ENCODE measurements around the gene ZSWIM8.

Gene ZSWIM8

GRCh38 chr10:73774637-73775036, 10.8 kb upstream of the ZSWIM8 start:
- H3K4me1 ChIP-seq (ENCODE audit: control insufficient read depth, insufficient read depth, low read length, unreplicated experiment) = peaks cover 18% of the 10 kb centered on the region
- H3K27ac ChIP-seq (ENCODE audit: low read depth, low read length) = no peak overlapping the region
- H3K4me3 ChIP-seq (ENCODE audit: low read depth, low read length) = peak overlapping the region; percentile 96
- H2AFZ ChIP-seq (ENCODE audit: low read length, unreplicated experiment) = no peak overlapping the region
- peaks cover 22% of the 10 kb centered on the region for H3K36me3 ChIP-seq (ENCODE audit: insufficient read depth, low read length)
- no peaks in the 10 kb centered on the region for H3K27me3 ChIP-seq (ENCODE audit: insufficient read depth, low read length)
- H3K79me2 ChIP-seq (ENCODE audit: control insufficient read depth, insufficient read depth, low read length, unreplicated experiment) = peaks cover 51% of the 10 kb centered on the region

- H2AFZ ChIP-seq (ENCODE audit: low read length, unreplicated experiment) = no peak overlapping the region
- H3K4me1 ChIP-seq (ENCODE audit: control insufficient read depth, insufficient read depth, low read length, unreplicated experiment) = peaks cover 27% of the 10 kb centered on the region
- no peak overlapping the region for H3K4me3 ChIP-seq (ENCODE audit: low read depth, low read length)
- H3K79me2 ChIP-seq (ENCODE audit: control insufficient read depth, insufficient read depth, low read length, unreplicated experiment) = peaks cover 78% of the 10 kb centered on the region
- no peak overlapping the region for H3K27ac ChIP-seq (ENCODE audit: low read depth, low read length)
- no peaks in the 10 kb centered on the region for H3K27me3 ChIP-seq (ENCODE audit: insufficient read depth, low read length)
- H3K36me3 ChIP-seq (ENCODE audit: insufficient read depth, low read length) = peaks cover 12% of the 10 kb centered on the region; the same call in 1 of the 2 replicates
Observed at GRCh38 chr10:73779018-73779417, 6.4 kb upstream of the ZSWIM8 start.

- peaks cover 71% of the 10 kb centered on the region for H3K79me2 ChIP-seq (ENCODE audit: control insufficient read depth, insufficient read depth, low read length, unreplicated experiment)
Observed at GRCh38 chr10:73779539-73780197, 5.7 kb upstream of the ZSWIM8 start.

GRCh38 chr10:73780301-73780700, 5.1 kb upstream of the ZSWIM8 start:
- Histone ChIP-seq H3K4me1 (ENCODE audit: control insufficient read depth, insufficient read depth, low read length, unreplicated experiment) (peaks cover 30% of the 10 kb centered on the region), H3K36me3 (ENCODE audit: insufficient read depth, low read length) (peaks cover 12% of the 10 kb centered on the region; the same call in 1 of the 2 replicates), H3K27me3 (ENCODE audit: insufficient read depth, low read length) (no peaks in the 10 kb centered on the region), H3K4me3 (ENCODE audit: low read depth, low read length) (peak overlapping the region; percentile 87), H3K27ac (ENCODE audit: low read depth, low read length) (no peak overlapping the region), H2AFZ (ENCODE audit: low read length, unreplicated experiment) (no peak overlapping the region), H3K79me2 (ENCODE audit: control insufficient read depth, insufficient read depth, low read length, unreplicated experiment) (peaks cover 65% of the 10 kb centered on the region)

More at GRCh38 chr10:73779539-73780197, 5.7 kb upstream of the ZSWIM8 start:
- H3K27me3 ChIP-seq (ENCODE audit: insufficient read depth, low read length) = no peaks in the 10 kb centered on the region
- H3K4me1 ChIP-seq (ENCODE audit: control insufficient read depth, insufficient read depth, low read length, unreplicated experiment) = peaks cover 30% of the 10 kb centered on the region
- H3K4me3 ChIP-seq (ENCODE audit: low read depth, low read length) = no peak overlapping the region
- no peak overlapping the region for H3K27ac ChIP-seq (ENCODE audit: low read depth, low read length)
- H2AFZ ChIP-seq (ENCODE audit: low read length, unreplicated experiment) = no peak overlapping the region
- peaks cover 12% of the 10 kb centered on the region; the same call in 1 of the 2 replicates for H3K36me3 ChIP-seq (ENCODE audit: insufficient read depth, low read length)

GRCh38 chr10:73780966-73781365, 4.4 kb upstream of the ZSWIM8 start:
- H2AFZ ChIP-seq (ENCODE audit: low read length, unreplicated experiment) = peak overlapping the region; percentile 58
- peaks cover 23% of the 10 kb centered on the region for H3K4me1 ChIP-seq (ENCODE audit: control insufficient read depth, insufficient read depth, low read length, unreplicated experiment)
- H3K27me3 ChIP-seq (ENCODE audit: insufficient read depth, low read length) = no peaks in the 10 kb centered on the region
- H3K36me3 ChIP-seq (ENCODE audit: insufficient read depth, low read length) = peaks cover 6% of the 10 kb centered on the region; the same call in 1 of the 2 replicates
- H3K4me3 ChIP-seq (ENCODE audit: low read depth, low read length) = peak overlapping the region; percentile 87
- H3K27ac ChIP-seq (ENCODE audit: low read depth, low read length) = peak overlapping the region; percentile 53; the same call in 1 of the 2 replicates
- H3K79me2 ChIP-seq (ENCODE audit: control insufficient read depth, insufficient read depth, low read length, unreplicated experiment) = peaks cover 63% of the 10 kb centered on the region

- peak overlapping the region; percentile 58 for H2AFZ ChIP-seq (ENCODE audit: low read length, unreplicated experiment)
- H3K36me3 ChIP-seq (ENCODE audit: insufficient read depth, low read length) = peaks cover 6% of the 10 kb centered on the region; the same call in 1 of the 2 replicates
- H3K4me1 ChIP-seq (ENCODE audit: control insufficient read depth, insufficient read depth, low read length, unreplicated experiment) = peaks cover 23% of the 10 kb centered on the region
- peaks cover 65% of the 10 kb centered on the region for H3K79me2 ChIP-seq (ENCODE audit: control insufficient read depth, insufficient read depth, low read length, unreplicated experiment)
- H3K27me3 ChIP-seq (ENCODE audit: insufficient read depth, low read length) = no peaks in the 10 kb centered on the region
- peak overlapping the region; percentile 87 for H3K4me3 ChIP-seq (ENCODE audit: low read depth, low read length)
- H3K27ac ChIP-seq (ENCODE audit: low read depth, low read length) = peak overlapping the region; percentile 53
Observed at GRCh38 chr10:73781548-73781878, 3.9 kb upstream of the ZSWIM8 start.

GRCh38 chr10:73781879-73782748, 3.3 kb upstream of the ZSWIM8 start, which contains the start of gene CHCHD1:
Gene CHCHD1, plus strand, starts transcription at chr10:73782048. Its CDS starts 28 bp downstream, at chr10:73782076.
- Histone ChIP-seq H3K36me3 (ENCODE audit: insufficient read depth, low read length) (0 out of 2 replicates have a peak, but pooled peaks cover 3% of the 10 kb centered on the region), H3K79me2 (ENCODE audit: control insufficient read depth, insufficient read depth, low read length, unreplicated experiment) (peaks cover 67% of the 10 kb centered on the region), H3K27ac (ENCODE audit: low read depth, low read length) (peak within 1 kb of the TSS; percentile 53), H3K4me3 (ENCODE audit: low read depth, low read length) (peak within 1 kb of the TSS; percentile 87), H3K4me1 (ENCODE audit: control insufficient read depth, insufficient read depth, low read length, unreplicated experiment) (peaks cover 25% of the 10 kb centered on the region), H3K27me3 (ENCODE audit: insufficient read depth, low read length) (no peaks in the 10 kb centered on the region), H2AFZ (ENCODE audit: low read length, unreplicated experiment) (peak within 1 kb of the TSS; percentile 81)

GRCh38 chr10:73782749-73783085, 2.7 kb upstream of the ZSWIM8 start:
- peaks cover 71% of the 10 kb centered on the region for H3K79me2 ChIP-seq (ENCODE audit: control insufficient read depth, insufficient read depth, low read length, unreplicated experiment)
- H3K4me1 ChIP-seq (ENCODE audit: control insufficient read depth, insufficient read depth, low read length, unreplicated experiment) = peaks cover 29% of the 10 kb centered on the region
- no peaks in the 10 kb centered on the region for H3K27me3 ChIP-seq (ENCODE audit: insufficient read depth, low read length)
- peak overlapping the region; percentile 87 for H3K4me3 ChIP-seq (ENCODE audit: low read depth, low read length)
- H2AFZ ChIP-seq (ENCODE audit: low read length, unreplicated experiment) = no peak overlapping the region
- H3K36me3 ChIP-seq (ENCODE audit: insufficient read depth, low read length) = 0 out of 2 replicates have a peak, but pooled peaks cover 2% of the 10 kb centered on the region
- H3K27ac ChIP-seq (ENCODE audit: low read depth, low read length) = peak overlapping the region; percentile 53; the same call in 1 of the 2 replicates

GRCh38 chr10:73785721-73786511, 510 bp downstream of the ZSWIM8 start:
- Histone ChIP-seq H3K4me1 (ENCODE audit: control insufficient read depth, insufficient read depth, low read length, unreplicated experiment) (peaks cover 26% of the 10 kb centered on the region), H3K27ac (ENCODE audit: low read depth, low read length) (peak overlapping the region; percentile 82), H2AFZ (ENCODE audit: low read length, unreplicated experiment) (peak overlapping the region; percentile 73), H3K36me3 (ENCODE audit: insufficient read depth, low read length) (peaks cover 16% of the 10 kb centered on the region; the same call in 1 of the 2 replicates), H3K4me3 (ENCODE audit: low read depth, low read length) (peak overlapping the region; percentile 98), H3K27me3 (ENCODE audit: insufficient read depth, low read length) (no peaks in the 10 kb centered on the region), H3K79me2 (ENCODE audit: control insufficient read depth, insufficient read depth, low read length, unreplicated experiment) (peaks cover 67% of the 10 kb centered on the region)

- peaks cover 21% of the 10 kb centered on the region; the same call in 1 of the 2 replicates for H3K36me3 ChIP-seq (ENCODE audit: insufficient read depth, low read length)
- H3K4me1 ChIP-seq (ENCODE audit: control insufficient read depth, insufficient read depth, low read length, unreplicated experiment) = peaks cover 25% of the 10 kb centered on the region
- H2AFZ ChIP-seq (ENCODE audit: low read length, unreplicated experiment) = no peak overlapping the region
- peak overlapping the region; percentile 82; the same call in 1 of the 2 replicates for H3K27ac ChIP-seq (ENCODE audit: low read depth, low read length)
- peak overlapping the region; percentile 98 for H3K4me3 ChIP-seq (ENCODE audit: low read depth, low read length)
- H3K27me3 ChIP-seq (ENCODE audit: insufficient read depth, low read length) = no peaks in the 10 kb centered on the region
- peaks cover 61% of the 10 kb centered on the region for H3K79me2 ChIP-seq (ENCODE audit: control insufficient read depth, insufficient read depth, low read length, unreplicated experiment)
Observed at GRCh38 chr10:73786512-73786885, 1.1 kb downstream of the ZSWIM8 start.
